ENCODE results near the gene PMCH.
"Not testable (repeated sequence)": the region's sequence is repeated elsewhere in the genome, so short reads cannot be mapped to it uniquely, and the experiment has no call there.

Gene PMCH, protein sequence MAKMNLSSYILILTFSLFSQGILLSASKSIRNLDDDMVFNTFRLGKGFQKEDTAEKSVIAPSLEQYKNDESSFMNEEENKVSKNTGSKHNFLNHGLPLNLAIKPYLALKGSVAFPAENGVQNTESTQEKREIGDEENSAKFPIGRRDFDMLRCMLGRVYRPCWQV

DNA sequence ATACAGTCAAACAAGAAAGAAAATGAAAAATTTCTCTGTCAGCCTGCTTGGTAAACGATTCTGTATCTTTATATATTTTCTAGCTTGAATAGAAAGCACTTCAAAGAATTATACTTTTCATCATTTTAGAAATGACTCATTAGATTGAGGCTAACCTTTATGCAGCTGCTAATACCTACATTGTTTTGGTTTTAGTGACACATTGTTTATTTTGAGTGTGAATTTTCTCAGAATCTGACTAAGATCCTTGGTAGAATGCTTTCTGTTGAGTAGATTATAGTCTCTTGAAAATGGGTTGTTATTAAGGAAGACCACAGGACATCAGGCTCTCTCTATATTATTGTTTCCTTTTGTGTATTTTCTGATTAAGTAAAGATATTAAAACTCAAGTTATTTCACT lies at the start of gene PMCH:
TSS of gene PMCH (minus strand) at position 45 of the 400 bp plus-strand sequence. CDS start 63 bp downstream, outside the sequence.
- no peak for DNase-seq

DNA sequence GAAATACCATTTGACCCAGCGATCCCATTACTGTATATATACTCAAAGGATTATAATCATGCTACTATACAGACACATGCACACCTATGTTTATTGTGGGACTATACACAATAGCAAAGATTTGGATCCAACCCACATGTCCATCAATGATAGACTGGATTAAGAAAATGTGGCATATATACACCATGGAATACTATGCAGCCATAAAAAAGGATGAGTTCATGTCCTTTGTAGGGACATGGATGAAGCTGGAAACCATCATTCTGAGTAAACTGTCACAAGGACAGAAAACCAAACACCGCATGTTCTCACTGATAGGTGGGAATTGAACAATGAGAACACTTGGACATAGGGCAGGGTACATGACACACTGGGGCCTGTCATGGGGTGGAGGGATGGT lies 43.2 kb upstream of the PMCH start:
- not testable (repeated sequence) for DNase-seq

DNA sequence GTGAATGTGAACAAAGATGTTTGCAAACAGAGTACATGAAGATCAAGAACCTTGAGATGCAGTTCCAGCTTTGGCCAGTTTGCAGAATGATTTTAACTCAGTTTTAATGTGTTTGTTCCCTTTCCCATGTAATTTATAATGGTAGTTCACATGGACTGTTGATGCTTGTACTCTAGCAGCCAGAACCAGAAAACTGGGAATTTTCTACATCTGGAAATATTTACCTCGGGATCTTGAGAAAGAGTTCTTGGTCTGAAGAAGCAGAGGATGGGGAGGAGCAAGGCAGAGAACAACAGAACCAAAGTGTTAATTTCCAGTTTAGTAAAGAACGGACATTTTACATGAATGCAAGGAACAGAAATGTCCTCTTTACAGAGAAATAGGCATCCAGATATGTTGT lies 37.0 kb upstream of the PMCH start:
- DNase-seq: no peak

DNA sequence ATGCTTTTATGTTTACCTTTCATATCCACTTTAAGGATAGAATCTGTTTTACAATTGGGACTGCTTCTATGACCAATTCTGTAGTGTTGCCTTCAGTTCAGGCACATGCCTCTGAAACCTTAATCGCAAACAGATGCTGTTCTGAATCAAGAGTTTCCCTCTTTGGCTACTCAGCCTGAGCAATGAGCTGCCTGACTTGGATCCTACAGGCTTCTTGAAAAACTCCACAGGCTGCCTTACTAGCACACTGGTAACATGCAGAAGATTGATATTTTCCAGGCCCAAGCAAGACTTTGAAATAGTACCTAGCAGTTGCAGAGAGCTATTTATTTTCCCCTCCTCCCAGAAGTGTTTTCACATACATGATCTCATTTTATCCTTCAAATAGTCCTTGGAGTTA lies 34.8 kb upstream of the PMCH start:
- DNase-seq: no peak

DNA sequence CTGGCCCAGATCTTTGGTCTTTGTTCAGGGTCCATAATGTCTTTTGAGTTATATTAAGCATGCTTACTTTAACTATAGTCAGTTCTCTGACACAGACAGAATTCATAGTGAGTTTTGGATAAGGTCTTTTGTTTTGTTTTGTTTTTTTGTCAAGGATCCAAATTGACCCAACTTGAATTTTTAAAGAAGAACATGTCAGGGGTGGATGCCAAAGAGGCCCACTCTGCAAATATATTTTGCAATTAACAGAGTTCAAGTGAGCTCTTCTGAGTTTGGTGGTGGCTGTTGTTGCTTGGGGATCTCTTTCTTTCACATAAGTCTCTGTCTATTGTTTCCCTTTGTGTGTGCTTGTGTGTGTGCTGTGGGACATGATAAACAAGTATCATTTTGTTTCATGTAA lies 34.4 kb upstream of the PMCH start:
- no peak for DNase-seq

DNA sequence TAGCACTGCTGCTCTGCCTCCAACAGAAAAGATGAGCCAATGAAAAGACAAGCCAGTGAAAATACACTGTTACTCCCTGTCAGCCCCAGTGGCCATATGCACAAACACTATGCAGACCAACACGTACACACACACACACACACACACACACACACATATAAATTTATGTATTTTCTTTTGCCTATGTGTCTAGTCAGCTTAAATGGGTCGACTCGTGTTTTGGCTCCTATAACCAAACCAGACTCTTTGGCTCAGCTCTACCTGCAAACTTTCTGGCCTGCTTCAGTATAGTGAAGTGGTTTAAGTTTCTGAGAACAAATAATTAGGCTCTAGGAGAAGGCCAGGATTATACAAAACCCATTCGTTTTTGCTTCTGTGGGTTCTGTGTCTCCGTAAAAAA lies 30.3 kb upstream of the PMCH start:
- no peak for DNase-seq

DNA sequence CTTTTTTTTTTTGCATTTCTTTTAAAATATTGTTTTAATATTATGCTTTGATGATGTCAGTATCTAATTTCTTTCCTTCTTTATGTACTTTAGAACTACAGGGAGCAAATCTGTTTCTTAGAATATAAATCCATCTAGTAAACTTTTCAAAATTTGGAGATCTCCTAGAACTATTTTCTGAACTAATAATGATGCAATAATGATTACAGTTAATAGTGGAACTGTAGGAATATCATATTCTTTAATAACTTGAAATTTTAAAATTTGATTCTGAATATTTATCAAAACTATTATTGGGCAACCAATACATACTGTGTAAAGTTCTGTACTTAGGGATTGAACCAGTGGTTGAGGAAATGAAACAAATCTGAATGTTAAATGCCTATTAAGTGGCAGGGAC lies 23.1 kb upstream of the PMCH start:
- DNase-seq: no peak

DNA sequence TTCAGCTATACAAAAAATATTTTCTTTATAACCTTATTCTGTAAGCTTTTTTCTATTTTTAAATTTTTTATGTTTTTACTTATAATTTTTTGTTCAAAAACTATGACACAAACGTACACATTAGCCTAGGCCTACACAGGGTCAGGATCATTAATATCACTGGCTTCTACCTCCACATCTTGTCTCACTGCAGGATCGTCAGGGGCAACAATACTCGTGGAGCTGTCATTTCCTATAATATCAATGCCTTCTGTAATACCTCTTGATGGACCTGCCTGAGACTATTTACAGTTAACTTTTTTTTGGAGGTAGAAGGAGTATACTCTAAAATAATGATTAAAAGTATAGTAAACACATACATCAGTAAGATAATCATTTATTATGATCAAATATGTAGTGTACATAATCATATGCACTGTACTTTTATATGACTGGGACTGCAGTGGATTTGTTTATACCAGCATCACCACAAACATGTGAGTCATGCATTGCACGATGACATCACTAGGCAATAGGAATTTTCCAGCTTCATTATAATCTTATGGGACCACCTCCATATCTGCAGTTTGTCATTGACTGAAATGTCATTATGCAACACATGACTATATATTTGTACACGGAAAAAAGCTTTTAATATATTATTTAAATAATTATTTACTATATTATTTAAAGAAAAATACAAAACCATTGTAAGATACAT lies 18.5 kb upstream of the PMCH start:
- DNase-seq: no peak

DNA sequence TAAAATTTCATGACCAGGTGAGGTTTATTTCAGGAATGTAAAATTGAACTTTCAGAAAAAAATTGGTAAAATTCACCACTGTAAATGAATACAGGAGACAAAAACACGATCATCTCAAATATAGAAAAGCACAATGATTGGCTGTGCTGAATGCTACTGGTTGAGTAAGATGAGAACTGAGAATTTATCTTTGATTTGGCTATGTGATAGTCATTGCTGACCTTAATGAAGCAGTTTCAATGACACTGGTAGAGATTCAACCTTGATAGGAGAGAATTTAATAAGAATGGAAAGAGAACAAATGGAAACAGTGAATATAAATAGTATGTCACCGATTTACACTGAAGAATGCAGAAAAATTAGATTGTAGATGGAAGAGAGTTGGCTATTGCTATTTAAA lies 6.4 kb upstream of the PMCH start:
- DNase-seq: no peak

DNA sequence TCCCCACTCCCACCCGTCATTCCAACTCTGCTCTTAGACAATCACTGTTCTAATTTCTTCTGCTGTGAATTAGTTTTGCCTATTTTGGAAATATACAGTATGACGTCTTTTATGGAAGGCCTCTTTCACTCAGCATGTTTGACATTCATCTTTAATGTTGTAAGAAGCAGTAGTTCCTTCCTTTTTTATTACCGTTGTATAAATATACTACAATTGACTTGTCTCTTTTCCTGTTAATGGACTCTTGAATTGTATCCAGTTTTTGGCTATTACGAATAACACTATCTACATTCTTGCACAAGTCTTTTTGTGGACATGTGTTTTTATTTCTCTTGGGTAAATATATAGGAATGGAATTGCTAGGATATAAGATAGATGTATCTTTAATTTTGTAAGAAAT lies 4.9 kb upstream of the PMCH start:
- DNase-seq: no peak

DNA sequence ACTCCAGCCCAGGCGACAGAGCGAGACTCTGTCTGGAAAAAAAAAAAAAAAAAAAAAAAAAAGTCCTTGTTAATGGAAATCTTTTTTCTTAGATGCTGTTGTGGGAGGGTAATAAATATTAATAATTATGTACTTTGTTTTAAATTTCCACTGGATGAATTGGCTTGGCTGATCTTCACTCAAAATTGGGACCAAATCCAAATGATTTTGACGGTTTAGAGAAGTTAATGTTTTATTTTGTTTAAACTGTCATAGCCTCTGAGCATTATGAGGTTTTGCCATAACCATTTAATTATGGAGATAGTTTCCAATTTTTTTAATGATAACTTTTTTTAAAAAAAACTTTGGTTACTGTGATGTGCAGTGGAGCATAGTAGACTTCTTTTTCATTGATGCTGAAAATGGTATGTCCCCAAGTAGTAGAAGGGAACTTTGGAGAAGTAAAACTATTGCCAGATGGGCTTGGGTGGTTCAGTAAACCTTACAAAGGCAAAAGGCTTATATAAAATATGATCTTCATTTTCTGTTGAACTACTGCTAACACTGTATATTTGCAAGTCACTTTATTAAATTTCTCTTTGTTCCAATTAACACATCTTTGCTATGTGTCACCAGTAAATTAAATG lies 3.9 kb upstream of the PMCH start:
- DNase-seq: no peak

DNA sequence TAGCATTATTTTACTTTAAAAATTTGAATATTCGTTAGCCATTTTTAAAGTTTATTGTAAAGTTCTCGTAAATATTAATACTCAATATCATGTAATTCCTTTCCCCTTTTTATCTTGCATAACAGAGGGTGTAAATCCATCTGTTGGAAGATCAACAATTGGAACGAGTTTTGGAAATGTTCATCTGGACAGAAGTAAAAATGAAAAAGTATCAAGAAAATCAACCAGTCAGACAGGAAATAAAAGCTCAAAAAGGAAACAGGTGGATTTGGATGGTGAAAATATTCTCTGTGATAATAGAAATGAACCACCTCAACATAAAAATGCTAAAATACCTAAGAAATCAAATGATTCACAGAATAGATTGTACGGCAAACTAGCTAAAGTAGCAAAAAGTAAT lies 1.8 kb downstream of the PMCH start:
- no peak for DNase-seq

DNA sequence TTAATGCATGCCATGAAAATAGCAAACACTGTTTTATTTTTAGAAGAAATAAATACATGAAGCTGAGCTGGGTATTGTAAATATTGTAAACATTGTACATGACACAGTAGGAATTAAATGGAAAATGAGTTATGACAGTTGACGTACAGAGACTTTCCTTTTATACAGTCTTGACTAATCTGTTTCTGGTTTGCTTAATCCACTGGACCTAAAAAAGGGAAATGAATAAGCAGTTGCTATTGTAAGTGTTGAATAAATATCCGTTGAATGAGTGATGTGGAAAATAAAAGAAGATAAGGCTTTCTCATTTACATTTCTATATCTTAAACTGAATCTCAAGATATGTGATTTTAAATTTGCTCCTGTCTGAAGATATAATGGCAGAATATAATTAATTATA lies 15.0 kb downstream of the PMCH start:
- DNase-seq: no peak

DNA sequence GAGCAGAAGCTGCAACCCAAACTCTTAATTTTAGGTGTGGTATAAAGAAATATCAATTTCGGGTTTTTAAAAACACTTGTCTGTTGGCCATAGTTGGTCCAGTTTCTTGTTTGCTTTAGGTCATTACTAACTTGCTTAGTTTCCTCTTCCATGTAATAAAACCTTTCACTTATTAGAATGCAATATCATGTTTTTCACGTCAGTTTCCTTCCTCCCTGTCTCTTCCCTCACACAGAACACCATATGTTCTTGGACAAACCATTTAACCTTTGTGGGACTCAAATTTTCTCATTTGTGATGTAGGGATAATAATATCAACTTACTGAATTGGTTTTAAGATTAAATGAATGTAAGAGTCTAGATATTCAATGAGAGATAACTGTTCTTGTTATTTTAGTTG lies 22.9 kb downstream of the PMCH start:
- DNase-seq: no peak

DNA sequence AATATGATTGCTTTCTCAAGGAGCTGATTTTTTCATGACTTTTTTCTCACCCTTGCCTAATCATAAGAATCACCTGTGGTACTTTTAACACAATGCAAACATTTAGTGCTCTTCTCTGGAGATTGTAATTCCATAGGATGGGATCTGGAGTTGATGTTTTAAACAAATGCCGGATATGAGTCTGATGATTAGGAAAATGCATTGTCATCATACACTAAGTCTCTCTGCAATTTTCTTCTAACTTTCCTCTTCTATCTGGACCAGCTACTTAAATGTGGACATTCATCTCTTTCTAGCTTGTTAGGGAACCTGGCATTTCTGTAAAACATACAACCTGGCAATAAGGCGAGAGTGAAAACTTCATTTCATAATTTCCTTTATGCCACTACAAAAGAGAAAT lies 23.5 kb downstream of the PMCH start:
- no peak for DNase-seq

DNA sequence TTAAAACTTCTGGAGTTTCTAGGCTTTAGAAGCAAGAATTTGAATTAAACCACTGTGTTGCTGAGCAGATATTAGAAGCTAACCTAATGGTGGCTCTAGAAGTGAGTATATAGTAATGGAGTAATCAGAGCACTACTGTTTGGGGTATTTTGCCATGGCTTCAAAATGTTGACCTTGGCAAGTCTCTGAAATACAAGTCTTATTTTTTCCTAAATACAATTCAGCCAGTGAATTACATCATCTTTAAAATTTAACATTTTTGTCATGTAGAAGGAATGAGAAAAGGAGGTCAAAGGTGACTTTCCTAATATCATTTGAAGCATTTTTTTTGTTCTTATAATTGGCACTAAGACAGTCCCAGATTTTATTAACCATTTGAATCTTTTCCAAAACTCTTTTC lies 25.2 kb downstream of the PMCH start:
- DNase-seq: no peak

DNA sequence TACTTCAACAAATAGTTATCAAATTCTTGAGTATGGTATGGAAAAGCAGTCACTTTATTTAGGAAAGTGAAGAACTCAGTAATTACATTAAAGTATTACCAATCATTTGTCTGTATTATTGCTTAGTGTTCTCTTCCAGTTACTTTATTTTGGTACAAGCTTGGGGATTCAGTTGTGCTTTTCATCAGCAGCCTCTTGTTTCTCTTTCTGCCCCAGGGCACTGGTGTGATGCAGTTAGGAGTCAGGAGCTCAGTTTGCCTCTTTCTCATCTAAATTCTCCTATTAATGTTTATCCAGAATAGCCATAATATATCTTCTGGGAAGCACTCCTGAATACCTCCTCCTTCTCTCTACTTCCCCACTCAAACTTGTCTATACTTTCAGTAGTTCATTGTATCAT lies 25.7 kb downstream of the PMCH start:
- no peak for DNase-seq

DNA sequence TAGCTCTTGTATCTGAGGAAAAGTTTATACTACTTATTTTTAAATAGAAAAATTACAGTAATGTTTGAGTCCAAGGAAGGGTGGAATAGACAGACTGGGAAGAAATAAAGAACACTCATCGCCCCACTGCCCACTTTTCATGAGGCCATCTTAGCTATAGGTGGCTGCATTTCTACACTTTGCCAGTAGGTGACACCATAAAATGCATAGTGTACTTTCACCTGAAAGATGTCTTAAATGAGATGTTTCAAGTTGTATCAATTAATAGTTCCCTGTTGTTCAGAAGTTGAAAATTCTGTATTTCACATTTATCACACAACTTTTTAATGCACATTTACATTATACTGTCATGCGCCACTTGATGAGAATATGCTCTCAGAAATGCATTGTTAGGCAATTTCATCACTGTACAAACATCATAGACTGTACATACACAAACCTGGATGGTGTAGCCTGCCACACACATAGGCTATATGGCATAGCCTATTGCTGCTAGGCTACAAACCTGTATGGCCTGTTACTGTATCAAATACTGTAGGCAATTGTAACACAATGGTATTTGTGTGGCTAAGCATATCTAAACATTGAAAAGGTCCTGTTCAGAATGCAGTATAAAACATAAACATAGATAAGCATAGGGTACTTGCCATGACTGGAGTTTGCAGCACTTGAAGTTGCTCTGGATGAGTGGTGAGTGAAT lies 27.6 kb downstream of the PMCH start:
- DNase-seq: no peak

DNA sequence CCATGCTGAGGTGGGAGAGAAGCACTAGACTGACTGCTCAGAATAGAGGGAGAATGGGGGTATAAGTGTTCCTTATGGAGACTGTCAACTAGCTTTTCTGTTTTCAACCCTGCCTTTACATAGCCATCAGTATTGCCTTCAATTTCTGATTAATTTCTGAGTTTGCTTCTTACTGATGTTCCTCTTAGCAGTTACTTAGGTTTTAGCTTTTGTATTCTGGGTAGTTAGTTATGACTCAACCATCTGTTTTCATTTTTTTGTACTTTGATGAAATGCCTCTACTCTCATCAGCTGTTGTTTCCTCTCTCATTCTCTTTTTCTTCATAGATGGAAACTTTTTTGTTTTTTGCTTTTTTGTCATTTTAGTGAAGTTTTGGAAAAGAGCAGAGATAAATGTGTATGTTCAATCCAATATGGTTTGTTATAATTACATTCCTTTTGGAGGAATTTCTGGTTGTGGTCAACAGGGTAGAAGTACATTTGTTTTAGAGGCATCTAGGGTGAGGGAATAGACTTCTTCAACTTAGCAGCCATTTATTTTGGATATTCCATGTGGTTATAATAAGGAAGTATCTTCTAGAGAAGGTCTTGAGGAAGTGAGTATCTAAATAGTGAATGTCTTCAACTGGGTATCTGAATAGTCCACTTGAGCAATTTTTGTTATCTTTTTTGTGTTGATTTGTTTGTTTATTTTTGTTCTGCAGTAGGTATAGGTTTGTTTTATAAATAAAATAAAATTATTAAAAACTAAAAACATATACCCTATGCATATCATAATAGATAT lies 29.6 kb downstream of the PMCH start:
- no peak for DNase-seq

DNA sequence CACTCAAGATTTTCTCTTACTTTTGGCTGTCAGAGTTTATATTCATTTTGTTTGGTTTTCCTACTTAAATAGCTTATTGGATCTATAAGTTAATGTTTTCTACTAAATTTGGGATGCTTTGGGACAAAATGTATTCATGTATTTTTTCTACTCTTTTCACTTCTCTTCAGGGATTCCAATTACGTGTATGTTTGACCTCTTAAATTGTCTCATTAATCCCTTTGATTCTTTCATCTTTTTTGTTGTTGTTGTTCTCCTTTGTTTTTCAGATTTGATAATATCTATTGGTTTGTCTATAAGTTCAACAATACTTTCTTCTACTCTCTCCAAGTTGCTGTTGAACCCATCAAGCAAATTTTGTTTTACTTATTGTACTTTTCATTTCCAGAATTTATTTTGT lies 34.2 kb downstream of the PMCH start:
- DNase-seq: no peak

DNA sequence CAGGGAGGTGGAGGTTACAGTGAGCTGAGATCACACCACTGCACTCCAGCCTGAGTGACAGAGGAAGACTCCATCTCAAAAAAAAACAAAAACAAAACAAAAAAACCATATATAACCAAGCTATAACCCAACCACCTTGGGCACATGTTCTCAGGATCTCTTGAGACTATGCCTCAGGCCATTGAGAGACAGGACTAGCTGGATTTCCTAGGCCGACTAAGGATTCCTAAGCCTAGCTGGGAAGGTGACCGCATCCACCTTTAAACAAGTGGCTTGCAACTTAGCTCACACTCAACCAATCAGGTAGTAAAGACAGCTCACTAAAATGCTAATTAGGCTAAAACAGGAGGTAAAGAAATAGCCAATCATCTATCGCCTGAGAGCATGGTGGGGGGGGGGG lies 42.4 kb downstream of the PMCH start:
- not testable (repeated sequence) for DNase-seq

DNA sequence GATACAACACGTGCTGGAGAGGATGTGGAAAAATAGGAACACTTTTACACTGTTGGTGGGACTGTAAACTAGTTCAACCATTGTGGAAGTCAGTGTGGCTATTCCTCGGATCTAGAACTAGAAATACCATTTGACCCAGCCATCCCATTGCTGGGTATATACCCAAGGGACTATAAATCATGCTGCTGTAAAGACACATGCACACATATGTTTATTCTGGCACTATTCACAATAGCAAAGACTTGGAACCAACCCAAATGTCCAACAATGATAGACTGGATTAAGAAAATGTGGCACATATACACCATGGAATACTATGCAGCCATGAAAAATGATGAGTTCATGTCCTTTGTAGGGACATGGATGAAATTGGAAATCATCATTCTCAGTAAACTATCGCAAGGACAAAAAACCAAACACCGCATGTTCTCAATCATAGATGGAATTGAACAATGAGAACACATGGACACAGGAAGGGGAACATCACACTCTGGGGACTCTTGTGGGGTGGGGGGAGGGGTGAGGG lies 50.5 kb downstream of the PMCH start:
- DNase-seq: not testable (repeated sequence)

Measured in NCI-H1436 (cell line).